ENCODE measurements around the gene CD300LG.

- no peak for TF ChIP-seq CTCF (conservative IDR thresholded peaks at IDR 0.05; ENCODE audit: low read length)
- no peak for TF ChIP-seq EZH2phosphoT487 (IDR thresholded peaks at IDR 0.05; ENCODE audit: borderline replicate concordance, low read depth, low read length)
Observed at GRCh38 chr17:43907998-43908721, 61.2 kb downstream of the CD300LG start.

All from OCI-LY7 (cell line).